ENCODE data around the gene NUDT3. TPM values are rescaled to one million over a fixed set of nuclear protein-coding genes. Genes with fewer than 3 reads are reported as not detected.

The NUDT3 gene
- polyA plus RNA-seq, 4 donors: 15.3 to 24.7 (median 19.3) TPM

DNA sequence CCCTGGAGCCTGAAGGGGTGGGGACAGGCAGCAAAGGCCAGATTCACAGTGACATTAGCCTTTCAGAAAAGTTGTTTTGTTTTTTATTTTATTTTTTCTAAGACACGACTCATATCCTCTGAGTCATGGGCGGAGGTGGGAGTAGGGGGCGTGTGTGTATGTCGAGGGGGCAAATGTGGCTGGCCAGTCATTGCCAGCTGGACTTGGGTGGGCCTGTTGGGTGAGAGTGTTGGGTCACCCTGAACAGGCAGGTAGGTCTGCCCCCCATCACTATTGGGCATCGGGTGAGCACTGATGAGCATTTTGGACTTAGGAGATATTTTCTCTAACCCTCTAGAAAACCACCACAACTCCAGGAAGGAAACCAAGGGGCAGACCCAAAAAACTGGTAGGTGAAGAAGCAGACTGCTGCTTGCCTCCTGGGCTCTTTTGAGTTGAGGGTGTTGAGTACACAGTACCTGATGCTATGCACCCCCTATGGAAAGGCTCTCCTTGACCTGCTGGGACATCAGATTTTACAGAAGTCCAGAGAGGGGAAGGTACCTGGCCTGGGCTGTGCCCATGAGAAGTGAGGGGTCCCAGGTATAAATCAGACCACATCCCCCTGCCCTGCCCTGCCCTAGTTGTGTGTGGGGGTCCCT lies 149.2 kb downstream of the NUDT3 start:
- DNase-seq (ENCODE audit: low read depth in 4 of 4, low spot score in 3 of 4): no peak

DNA sequence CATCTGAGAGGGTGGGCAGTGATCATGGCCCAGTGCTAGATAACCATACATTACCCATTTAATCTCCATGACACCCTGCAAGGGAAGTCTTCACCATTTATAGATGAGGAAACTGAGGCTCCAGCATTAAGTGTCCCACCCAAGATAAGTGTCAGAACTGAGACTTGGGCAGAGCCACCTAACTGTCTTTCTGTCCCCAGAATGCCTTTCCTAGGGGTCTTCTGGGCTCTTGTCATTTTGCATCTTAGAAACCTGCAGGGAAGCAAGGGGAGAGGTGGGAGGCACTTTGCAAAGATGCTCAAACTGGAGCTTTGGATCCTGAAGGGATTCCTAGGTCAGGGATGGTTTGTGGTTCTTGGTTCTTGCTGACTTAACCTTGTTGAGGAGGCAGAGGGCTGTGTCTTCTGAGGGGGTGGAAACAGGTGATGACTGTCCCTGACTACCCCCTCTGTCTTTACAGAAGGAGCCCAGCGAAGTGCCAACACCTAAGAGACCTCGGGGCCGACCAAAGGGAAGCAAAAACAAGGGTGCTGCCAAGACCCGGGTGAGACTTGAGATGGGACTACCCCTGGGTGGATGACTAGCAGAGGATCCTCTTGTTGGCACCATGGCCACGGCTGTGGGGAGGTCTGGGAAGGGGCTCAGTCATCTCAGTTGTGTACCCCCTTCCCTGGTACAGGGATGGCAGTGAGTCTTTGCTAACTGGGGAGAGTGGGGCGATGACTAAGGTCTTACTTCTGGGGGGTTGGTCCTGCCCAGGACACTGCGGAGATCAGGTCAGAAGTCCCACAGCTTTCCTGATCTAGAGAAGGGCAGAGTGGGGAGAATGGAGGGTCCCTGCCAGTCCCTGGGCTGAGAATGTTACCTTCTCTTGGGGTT lies 150.0 kb downstream of the NUDT3 start:
- DNase-seq (ENCODE audit: low read depth in 4 of 4, low spot score in 3 of 4): no peak

- no peak for DNase-seq (ENCODE audit: low read depth in 4 of 4, low spot score in 3 of 4)
These were observed 150.9 kb downstream of the NUDT3 start for GRCh38 chr6:34241351-34242215.

- DNase-seq (ENCODE audit: low read depth in 4 of 4, low spot score in 3 of 4): no peak
These were observed 151.9 kb downstream of the NUDT3 start for GRCh38 chr6:34240329-34241248.

DNA sequence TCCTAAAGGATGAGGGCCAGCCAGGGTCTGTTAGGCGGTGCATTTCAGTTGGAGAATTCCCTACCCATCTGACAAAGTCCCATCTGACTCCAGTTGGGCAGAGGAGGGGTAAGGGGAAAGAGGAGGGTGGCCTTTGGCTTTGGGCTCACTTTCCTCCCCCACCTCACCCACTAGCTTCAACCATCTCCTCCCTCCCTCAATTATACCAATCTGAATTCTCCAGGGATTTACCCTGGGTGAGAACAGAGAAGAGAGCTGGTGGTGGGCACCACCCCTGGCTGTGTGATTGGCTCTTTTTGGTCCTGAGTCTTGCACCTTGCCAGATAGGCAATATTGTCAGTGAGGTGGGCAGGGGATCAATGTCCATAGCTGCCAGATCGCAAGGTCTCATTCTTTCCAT lies 152.6 kb downstream of the NUDT3 start:
- DNase-seq (ENCODE audit: low read depth in 4 of 4, low spot score in 3 of 4): no peak

GRCh38 chr6:34239500-34239825 lies 153.0 kb downstream of the NUDT3 start:
- no peak for DNase-seq (ENCODE audit: low read depth in 4 of 4, low spot score in 3 of 4)

- DNase-seq (ENCODE audit: low read depth in 4 of 4, low spot score in 3 of 4): no peak
These were observed 153.6 kb downstream of the NUDT3 start for GRCh38 chr6:34238585-34239499.

DNA sequence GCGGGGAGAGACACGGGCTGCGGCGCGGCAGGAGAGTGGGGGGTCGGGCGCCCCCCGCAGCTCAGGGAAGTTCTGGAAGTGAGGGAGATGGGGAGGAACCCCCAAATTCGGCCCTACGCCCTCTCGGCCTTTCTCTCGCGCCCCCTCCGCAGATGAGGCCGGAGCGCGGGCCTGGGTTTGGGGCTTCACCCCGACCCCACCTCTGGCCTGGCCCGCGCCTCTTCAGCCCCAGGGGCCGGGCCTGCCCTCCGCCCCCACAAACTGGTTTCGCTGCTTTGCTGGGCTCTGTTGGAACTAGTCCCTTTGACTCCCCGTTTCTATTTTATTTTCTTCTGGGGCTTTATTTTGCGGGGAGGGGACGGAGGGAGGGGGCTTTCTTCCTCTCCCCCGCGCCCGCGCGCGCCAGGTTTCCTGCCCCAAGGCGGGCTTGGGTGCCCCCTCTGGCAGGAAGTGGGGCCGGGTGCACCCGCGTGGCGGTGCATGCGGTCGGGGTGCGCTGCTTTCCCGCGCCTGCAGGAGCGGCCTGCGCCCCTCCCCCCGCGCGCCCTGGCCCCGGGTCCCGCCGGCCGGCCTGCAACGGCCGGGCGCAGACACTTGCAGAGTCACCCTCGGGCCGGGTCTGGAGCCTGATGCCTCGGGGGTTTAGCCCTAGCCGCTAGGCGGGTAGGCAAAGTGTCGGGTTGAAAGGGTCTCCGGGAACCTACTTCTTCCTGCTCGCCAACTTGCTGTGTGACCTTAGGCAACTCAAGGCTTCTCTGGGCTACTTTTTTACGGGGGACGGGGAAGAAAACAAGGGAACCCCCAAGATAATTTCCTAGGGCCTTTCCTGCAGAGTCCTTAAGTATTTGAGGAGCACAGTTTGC lies 154.5 kb downstream of the NUDT3 start:
- no peak for DNase-seq (ENCODE audit: low read depth in 4 of 4, low spot score in 3 of 4)

DNA sequence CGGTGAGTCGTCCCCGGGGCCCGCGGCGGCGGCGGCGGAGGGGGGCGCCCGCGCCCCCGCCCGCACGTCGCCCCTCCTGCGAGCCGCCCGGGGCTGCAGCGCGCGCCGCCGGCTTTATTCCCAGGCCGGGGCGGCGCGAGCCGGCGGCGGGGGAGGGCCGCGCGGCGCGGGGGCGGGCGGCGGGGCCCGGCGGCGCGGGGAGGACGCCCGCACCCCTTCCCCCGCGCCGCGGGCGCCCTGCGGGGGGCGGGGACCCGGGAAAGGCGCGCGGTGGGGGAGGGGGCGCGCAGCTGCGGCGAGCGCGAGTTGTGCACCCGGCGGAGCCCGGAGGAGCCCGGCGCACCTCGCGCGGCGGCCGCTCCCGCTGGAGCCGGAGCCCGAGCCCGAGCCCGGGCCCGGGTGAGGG lies 155.2 kb downstream of the NUDT3 start:
- no peak for DNase-seq (ENCODE audit: low read depth in 4 of 4, low spot score in 3 of 4)

DNA sequence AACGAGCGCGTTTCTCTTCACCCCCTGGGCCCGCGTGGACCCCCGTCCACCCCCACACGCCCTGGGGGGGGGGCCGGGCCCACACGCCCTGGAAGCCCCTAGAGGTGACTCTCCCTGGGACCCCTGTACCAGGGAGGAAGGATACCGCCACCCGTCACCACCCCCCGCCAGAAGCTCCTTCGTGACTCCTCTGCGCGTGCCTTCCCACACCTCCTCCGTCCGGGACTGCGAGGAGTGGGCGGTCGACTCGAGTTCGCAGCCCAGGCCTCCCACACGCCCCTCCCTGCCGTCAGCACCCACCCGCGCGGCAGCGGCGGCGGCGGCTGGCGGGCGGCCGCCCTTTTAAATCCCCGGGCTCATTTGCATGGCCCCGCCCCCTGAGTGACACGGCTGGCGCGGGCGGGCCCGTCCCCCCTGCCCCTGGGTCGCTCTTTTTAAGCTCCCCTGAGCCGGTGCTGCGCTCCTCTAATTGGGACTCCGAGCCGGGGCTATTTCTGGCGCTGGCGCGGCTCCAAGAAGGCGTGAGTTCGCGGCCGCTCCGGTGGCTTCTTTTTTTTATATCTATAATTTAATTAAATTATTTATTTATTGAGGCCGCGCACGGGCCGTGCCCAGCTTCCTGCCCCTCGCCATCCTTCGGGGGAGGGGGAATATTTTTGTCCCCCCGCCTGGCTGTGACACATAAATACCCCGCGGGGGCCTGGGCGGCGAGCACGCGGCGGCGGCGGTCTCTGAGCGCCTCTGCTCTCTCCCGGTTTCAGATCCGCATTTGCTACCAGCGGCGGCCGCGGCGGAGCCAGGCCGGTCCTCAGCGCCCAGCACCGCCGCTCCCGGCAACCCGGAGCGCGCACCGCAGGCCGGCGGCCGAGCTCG lies 155.8 kb downstream of the NUDT3 start, which contains the start of gene HMGA1:
Gene HMGA1 (plus strand): TSS at position 431 of the 873 bp plus-strand sequence. CDS start 3,908 bp downstream, outside the sequence.
- DNase-seq (ENCODE audit: low read depth in 4 of 4, low spot score in 3 of 4): peak in 2 of 4 donors; percentile 53 to 73

- DNase-seq (ENCODE audit: low read depth in 4 of 4, low spot score in 3 of 4): no peak
These were observed 156.4 kb downstream of the NUDT3 start for GRCh38 chr6:34236131-34236442.

GRCh38 chr6:34235307-34236130 lies 156.9 kb downstream of the NUDT3 start:
- peak in 1 of 4 donors; percentile 35 for DNase-seq (ENCODE audit: low read depth in 4 of 4, low spot score in 3 of 4)

GRCh38 chr6:34234667-34235306 lies 157.7 kb downstream of the NUDT3 start:
- no peak for DNase-seq (ENCODE audit: low read depth in 4 of 4, low spot score in 3 of 4)

- no peak for DNase-seq (ENCODE audit: low read depth in 4 of 4, low spot score in 3 of 4)
These were observed 158.6 kb downstream of the NUDT3 start for GRCh38 chr6:34233867-34234266.

DNA sequence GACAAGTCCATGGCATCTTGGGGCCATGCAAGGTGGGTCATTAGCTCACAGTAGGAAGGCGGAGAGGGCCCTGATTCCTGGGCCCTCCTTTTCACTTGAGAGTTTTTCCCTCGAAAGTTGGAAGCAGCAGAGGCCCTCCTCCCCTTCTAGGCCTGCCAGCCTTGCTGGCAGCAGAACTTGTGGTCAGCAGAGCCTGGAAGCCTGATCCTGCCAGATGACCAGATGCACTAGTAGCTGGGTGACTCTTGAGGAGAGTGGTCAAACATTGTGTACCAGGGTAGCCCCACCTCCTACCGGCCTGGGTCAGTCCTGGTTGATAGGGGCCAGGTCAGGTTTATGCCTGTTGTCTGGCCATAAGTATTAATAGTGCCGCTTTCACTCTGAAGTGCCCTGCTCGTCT lies 159.6 kb downstream of the NUDT3 start:
- no peak for DNase-seq (ENCODE audit: low read depth in 4 of 4, low spot score in 3 of 4)

Data from left renal pelvis (tissue), 4 donors.